NCI-H1092 treated with DMSO at 0.1 percent for 48 hours (cell line): ENCODE data around the gene RGS10.

Experiments used
- DNase-seq: peaks from one replicate; lab custom pipeline; 2025; lab: John Stamatoyannopoulos, UW

RGS10 gene

GRCh38 chr10:119518176-119518575 is 24.3 kb downstream of the RGS10 start:
- DNase-seq, result no peak

- no peak for DNase-seq
Measured at GRCh38 chr10:119517235-119518141, 25.0 kb downstream of the RGS10 start.

GRCh38 chr10:119516381-119517234 is 25.9 kb downstream of the RGS10 start:
- DNase-seq, result no peak

GRCh38 chr10:119515511-119516045 is 26.9 kb downstream of the RGS10 start:
- DNase-seq, result no peak

GRCh38 chr10:119514819-119515218 is 27.7 kb downstream of the RGS10 start:
- no peak for DNase-seq

- no peak for DNase-seq
Measured at GRCh38 chr10:119511828-119512515, 30.5 kb downstream of the RGS10 start.

- no peak for DNase-seq
Measured at GRCh38 chr10:119509909-119510451, 32.5 kb downstream of the RGS10 start.

- no peak for DNase-seq
Measured at GRCh38 chr10:119507115-119507514, 35.4 kb downstream of the RGS10 start.

GRCh38 chr10:119505588-119506315 is 36.8 kb downstream of the RGS10 start:
- no peak for DNase-seq

- no peak for DNase-seq
Measured at GRCh38 chr10:119505131-119505551, 37.4 kb downstream of the RGS10 start.

GRCh38 chr10:119504651-119505050 is 37.9 kb downstream of the RGS10 start:
- DNase-seq, result no peak

GRCh38 chr10:119503821-119504220 is 38.7 kb downstream of the RGS10 start:
- DNase-seq, result no peak

GRCh38 chr10:119502618-119503155 is 39.8 kb downstream of the RGS10 start:
- DNase-seq, result no peak

- DNase-seq, result no peak
Measured at GRCh38 chr10:119502209-119502608, 40.3 kb downstream of the RGS10 start.

- DNase-seq, result no peak
Measured at GRCh38 chr10:119501690-119502089, 40.8 kb downstream of the RGS10 start.

- no peak for DNase-seq
Measured at GRCh38 chr10:119500821-119501220, 41.7 kb downstream of the RGS10 start.

- no peak for DNase-seq
Measured at GRCh38 chr10:119500123-119500795, 42.3 kb downstream of the RGS10 start.

- no peak for DNase-seq
Measured at GRCh38 chr10:119499677-119500002, 42.9 kb downstream of the RGS10 start.

- no peak for DNase-seq
Measured at GRCh38 chr10:119498889-119499676, 43.4 kb downstream of the RGS10 start.
